Fibroblast of peridontal ligament (primary cell): ENCODE data around the gene UBTD1.

ENCODE experiments used
- DNase-seq: peaks from one replicate; pipeline ENCODE4 v3.0.0-alpha.2; 2010; ENCODE audit errors: extremely low read depth

Gene UBTD1

GRCh38 chr10:97482381-97482780 is 16.3 kb upstream of the UBTD1 start:
- DNase-seq = no peak

GRCh38 chr10:97483506-97483905 is 15.2 kb upstream of the UBTD1 start:
- no peak for DNase-seq

GRCh38 chr10:97483921-97484320 is 14.8 kb upstream of the UBTD1 start:
- DNase-seq = no peak

GRCh38 chr10:97485647-97486281 is 13.0 kb upstream of the UBTD1 start:
- no peak for DNase-seq

- DNase-seq = no peak
These were observed 8.1 kb upstream of the UBTD1 start for GRCh38 chr10:97490592-97490991.

GRCh38 chr10:97494151-97494550 is 4.6 kb upstream of the UBTD1 start:
- DNase-seq = no peak

GRCh38 chr10:97494863-97495506 is 3.7 kb upstream of the UBTD1 start:
- peak; percentile 70 for DNase-seq

- DNase-seq = peak; percentile 63
These were observed 1.1 kb upstream of the UBTD1 start for GRCh38 chr10:97497572-97498075.

- peak; percentile 97 for DNase-seq
These were observed 466 bp upstream of the UBTD1 start, which contains the start of gene MMS19 for GRCh38 chr10:97498076-97498840. Gene MMS19, minus strand, starts transcription at chr10:97498422. Its CDS starts 38 bp downstream, at chr10:97498384.

GRCh38 chr10:97499561-97500296 is 1.0 kb downstream of the UBTD1 start:
- DNase-seq = peak; percentile 53

GRCh38 chr10:97500297-97500575 is 1.5 kb downstream of the UBTD1 start:
- DNase-seq = no peak

GRCh38 chr10:97502916-97503315 is 4.2 kb downstream of the UBTD1 start:
- no peak for DNase-seq

GRCh38 chr10:97503406-97503805 is 4.7 kb downstream of the UBTD1 start:
- peak; percentile 33 for DNase-seq

- DNase-seq = no peak
These were observed 6.4 kb downstream of the UBTD1 start for GRCh38 chr10:97505152-97505551.

GRCh38 chr10:97506199-97506991 is 7.7 kb downstream of the UBTD1 start:
- no peak for DNase-seq

- DNase-seq = peak; percentile 42
These were observed 9.6 kb downstream of the UBTD1 start for GRCh38 chr10:97508342-97508741.

- DNase-seq = no peak
These were observed 10.5 kb downstream of the UBTD1 start for GRCh38 chr10:97509120-97509680.

- no peak for DNase-seq
These were observed 12.0 kb downstream of the UBTD1 start for GRCh38 chr10:97510686-97511085.

- no peak for DNase-seq
These were observed 13.2 kb downstream of the UBTD1 start for GRCh38 chr10:97511711-97512440.

- no peak for DNase-seq
These were observed 14.3 kb downstream of the UBTD1 start for GRCh38 chr10:97512993-97513392.
